SK-N-SH treated with all-trans-retinoic acid at 6 μM for 48 hours (cell line): ENCODE results near the gene TUT1.

Source experiments
- RARB ChIP-seq: fragments of 250-450 bp; sonication (Bioruptor Pico); IDR thresholded peaks from 2 replicates; pipeline ENCODE4 v1.8.0; 2021; ENCODE audit warnings: mild to moderate bottlenecking, moderate library complexity
- ZFP3 ChIP-seq: fragments of 250-450 bp; sonication (Bioruptor Pico); IDR thresholded peaks from 2 replicates; pipeline ENCODE4 v1.5.0; 2020; ENCODE audit warnings: mild to moderate bottlenecking, moderate library complexity
- ZFP30 ChIP-seq: fragments of 450-650 bp; formaldehyde crosslinking; IDR thresholded peaks from 2 replicates; pipeline ENCODE4 v1.5.0; 2022; ENCODE audit warnings: mild to moderate bottlenecking, moderate library complexity
- ZNF565 ChIP-seq: fragments of 450-650 bp; formaldehyde crosslinking; conservative IDR thresholded peaks from 2 replicates; pipeline ENCODE4 v1.5.0; 2020; ENCODE audit warnings: low read depth, mild to moderate bottlenecking, moderate library complexity
- ZNF8 ChIP-seq: fragments of 450-650 bp; formaldehyde crosslinking; IDR thresholded peaks from 2 replicates; pipeline ENCODE4 v1.5.0; 2020; ENCODE audit warnings: mild to moderate bottlenecking, moderate library complexity
- TF ChIP-seq, protein P1 (sequence below): fragments of 250-450 bp; sonication (Bioruptor Pico); IDR thresholded peaks from 2 replicates; pipeline ENCODE4 v1.8.0; 2020; ENCODE audit warnings: mild to moderate bottlenecking, moderate library complexity, borderline replicate concordance
- TF ChIP-seq, protein P2 (sequence below): fragments of 250-450 bp; sonication (Bioruptor Pico); IDR thresholded peaks from 2 replicates; pipeline ENCODE4 v1.5.1; 2020; ENCODE audit warnings: low read depth, mild to moderate bottlenecking, moderate library complexity
- TF ChIP-seq, protein P3 (sequence below): fragments of 250-450 bp; sonication (Bioruptor Pico); IDR thresholded peaks from 2 replicates; pipeline ENCODE4 v1.5.1; 2021; ENCODE audit warnings: mild to moderate bottlenecking, moderate library complexity
- TF ChIP-seq, protein P4 (sequence below): fragments of 250-450 bp; sonication (Bioruptor Pico); IDR thresholded peaks from 2 replicates; pipeline ENCODE4 v1.8.0; 2021; ENCODE audit warnings: low read depth, mild to moderate bottlenecking, moderate library complexity, borderline replicate concordance

DNA sequence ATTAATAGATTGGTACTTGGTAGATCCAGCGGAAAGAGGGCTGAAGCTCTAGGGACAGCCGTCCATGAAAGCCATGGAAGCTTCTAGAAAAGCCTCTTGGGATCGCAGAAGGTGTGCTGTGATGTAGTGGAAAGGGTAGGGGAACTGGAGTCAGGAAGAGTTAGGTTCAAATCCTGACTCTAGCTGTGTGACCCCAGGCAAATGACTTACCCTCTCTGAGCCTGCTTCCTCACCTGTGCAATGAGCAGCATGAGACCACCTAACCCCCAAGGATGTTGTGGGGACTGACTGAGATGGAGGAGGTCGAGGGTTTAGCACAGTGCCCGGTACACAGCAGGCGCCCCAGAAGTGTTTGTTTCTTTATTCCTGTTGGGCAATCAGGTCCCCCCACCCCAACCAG, 19.1 kb upstream of the TUT1 start:
- TF ChIP-seq, protein P1, sequence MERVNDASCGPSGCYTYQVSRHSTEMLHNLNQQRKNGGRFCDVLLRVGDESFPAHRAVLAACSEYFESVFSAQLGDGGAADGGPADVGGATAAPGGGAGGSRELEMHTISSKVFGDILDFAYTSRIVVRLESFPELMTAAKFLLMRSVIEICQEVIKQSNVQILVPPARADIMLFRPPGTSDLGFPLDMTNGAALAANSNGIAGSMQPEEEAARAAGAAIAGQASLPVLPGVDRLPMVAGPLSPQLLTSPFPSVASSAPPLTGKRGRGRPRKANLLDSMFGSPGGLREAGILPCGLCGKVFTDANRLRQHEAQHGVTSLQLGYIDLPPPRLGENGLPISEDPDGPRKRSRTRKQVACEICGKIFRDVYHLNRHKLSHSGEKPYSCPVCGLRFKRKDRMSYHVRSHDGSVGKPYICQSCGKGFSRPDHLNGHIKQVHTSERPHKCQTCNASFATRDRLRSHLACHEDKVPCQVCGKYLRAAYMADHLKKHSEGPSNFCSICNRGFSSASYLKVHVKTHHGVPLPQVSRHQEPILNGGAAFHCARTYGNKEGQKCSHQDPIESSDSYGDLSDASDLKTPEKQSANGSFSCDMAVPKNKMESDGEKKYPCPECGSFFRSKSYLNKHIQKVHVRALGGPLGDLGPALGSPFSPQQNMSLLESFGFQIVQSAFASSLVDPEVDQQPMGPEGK (CRISPR knock-in tag) = no peak
- no peak for TF ChIP-seq ZNF565 (CRISPR knock-in tag)
- no peak for TF ChIP-seq ZFP3 (CRISPR knock-in tag)
- TF ChIP-seq RARB (CRISPR knock-in tag) = no peak
- no peak for TF ChIP-seq ZNF8
- TF ChIP-seq, protein P2, sequence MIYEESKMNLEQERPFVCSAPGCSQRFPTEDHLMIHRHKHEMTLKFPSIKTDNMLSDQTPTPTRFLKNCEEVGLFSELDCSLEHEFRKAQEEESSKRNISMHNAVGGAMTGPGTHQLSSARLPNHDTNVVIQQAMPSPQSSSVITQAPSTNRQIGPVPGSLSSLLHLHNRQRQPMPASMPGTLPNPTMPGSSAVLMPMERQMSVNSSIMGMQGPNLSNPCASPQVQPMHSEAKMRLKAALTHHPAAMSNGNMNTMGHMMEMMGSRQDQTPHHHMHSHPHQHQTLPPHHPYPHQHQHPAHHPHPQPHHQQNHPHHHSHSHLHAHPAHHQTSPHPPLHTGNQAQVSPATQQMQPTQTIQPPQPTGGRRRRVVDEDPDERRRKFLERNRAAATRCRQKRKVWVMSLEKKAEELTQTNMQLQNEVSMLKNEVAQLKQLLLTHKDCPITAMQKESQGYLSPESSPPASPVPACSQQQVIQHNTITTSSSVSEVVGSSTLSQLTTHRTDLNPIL (CRISPR knock-in tag) = no peak
- no peak for TF ChIP-seq ZFP30 (CRISPR knock-in tag)
- TF ChIP-seq, protein P3, sequence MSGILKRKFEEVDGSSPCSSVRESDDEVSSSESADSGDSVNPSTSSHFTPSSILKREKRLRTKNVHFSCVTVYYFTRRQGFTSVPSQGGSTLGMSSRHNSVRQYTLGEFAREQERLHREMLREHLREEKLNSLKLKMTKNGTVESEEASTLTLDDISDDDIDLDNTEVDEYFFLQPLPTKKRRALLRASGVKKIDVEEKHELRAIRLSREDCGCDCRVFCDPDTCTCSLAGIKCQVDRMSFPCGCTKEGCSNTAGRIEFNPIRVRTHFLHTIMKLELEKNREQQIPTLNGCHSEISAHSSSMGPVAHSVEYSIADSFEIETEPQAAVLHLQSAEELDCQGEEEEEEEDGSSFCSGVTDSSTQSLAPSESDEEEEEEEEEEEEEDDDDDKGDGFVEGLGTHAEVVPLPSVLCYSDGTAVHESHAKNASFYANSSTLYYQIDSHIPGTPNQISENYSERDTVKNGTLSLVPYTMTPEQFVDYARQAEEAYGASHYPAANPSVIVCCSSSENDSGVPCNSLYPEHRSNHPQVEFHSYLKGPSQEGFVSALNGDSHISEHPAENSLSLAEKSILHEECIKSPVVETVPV = no peak
- TF ChIP-seq, protein P4, sequence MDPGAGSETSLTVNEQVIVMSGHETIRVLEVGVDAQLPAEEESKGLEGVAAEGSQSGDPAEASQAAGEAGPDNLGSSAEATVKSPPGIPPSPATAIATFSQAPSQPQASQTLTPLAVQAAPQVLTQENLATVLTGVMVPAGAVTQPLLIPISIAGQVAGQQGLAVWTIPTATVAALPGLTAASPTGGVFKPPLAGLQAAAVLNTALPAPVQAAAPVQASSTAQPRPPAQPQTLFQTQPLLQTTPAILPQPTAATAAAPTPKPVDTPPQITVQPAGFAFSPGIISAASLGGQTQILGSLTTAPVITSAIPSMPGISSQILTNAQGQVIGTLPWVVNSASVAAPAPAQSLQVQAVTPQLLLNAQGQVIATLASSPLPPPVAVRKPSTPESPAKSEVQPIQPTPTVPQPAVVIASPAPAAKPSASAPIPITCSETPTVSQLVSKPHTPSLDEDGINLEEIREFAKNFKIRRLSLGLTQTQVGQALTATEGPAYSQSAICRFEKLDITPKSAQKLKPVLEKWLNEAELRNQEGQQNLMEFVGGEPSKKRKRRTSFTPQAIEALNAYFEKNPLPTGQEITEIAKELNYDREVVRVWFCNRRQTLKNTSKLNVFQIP (CRISPR knock-in tag) = no peak
